Measurements from ENCODE around the gene GLDN.

The GLDN gene

GRCh38 chr15:51356147-51356546, 14.7 kb downstream of the GLDN start:
- no peak for DNase-seq (ENCODE audit: low read depth in 2 of 2)

- DNase-seq (ENCODE audit: low read depth in 2 of 2): no peak
Observed at GRCh38 chr15:51356983-51357382, 15.5 kb downstream of the GLDN start.

GRCh38 chr15:51359981-51360380, 18.5 kb downstream of the GLDN start:
- DNase-seq (ENCODE audit: low read depth in 2 of 2): no peak

- no peak for DNase-seq (ENCODE audit: low read depth in 2 of 2)
Observed at GRCh38 chr15:51363383-51363782, 21.9 kb downstream of the GLDN start.

- DNase-seq (ENCODE audit: low read depth in 2 of 2): no peak
Observed at GRCh38 chr15:51365417-51365816, 24.0 kb downstream of the GLDN start.

- DNase-seq (ENCODE audit: low read depth in 2 of 2): no peak
Observed at GRCh38 chr15:51366071-51366470, 24.6 kb downstream of the GLDN start.

GRCh38 chr15:51366920-51367319, 25.5 kb downstream of the GLDN start:
- no peak for DNase-seq (ENCODE audit: low read depth in 2 of 2)

GRCh38 chr15:51367322-51367976, 26.0 kb downstream of the GLDN start:
- DNase-seq (ENCODE audit: low read depth in 2 of 2): no peak

GRCh38 chr15:51368307-51368706, 26.9 kb downstream of the GLDN start:
- no peak for DNase-seq (ENCODE audit: low read depth in 2 of 2)

GRCh38 chr15:51368751-51369450, 27.4 kb downstream of the GLDN start:
- no peak for DNase-seq (ENCODE audit: low read depth in 2 of 2)

GRCh38 chr15:51369451-51369761, 28.0 kb downstream of the GLDN start:
- no peak for DNase-seq (ENCODE audit: low read depth in 2 of 2)

- DNase-seq (ENCODE audit: low read depth in 2 of 2): no peak
Observed at GRCh38 chr15:51371266-51371665, 29.8 kb downstream of the GLDN start.

- DNase-seq (ENCODE audit: low read depth in 2 of 2): no peak
Observed at GRCh38 chr15:51374131-51374530, 32.7 kb downstream of the GLDN start.

GRCh38 chr15:51375966-51376640, 34.6 kb downstream of the GLDN start:
- no peak for DNase-seq (ENCODE audit: low read depth in 2 of 2)

GRCh38 chr15:51377038-51377786, 35.8 kb downstream of the GLDN start:
- DNase-seq (ENCODE audit: low read depth in 2 of 2): no peak

GRCh38 chr15:51378406-51378805, 37.0 kb downstream of the GLDN start:
- no peak for DNase-seq (ENCODE audit: low read depth in 2 of 2)

GRCh38 chr15:51379390-51379789, 37.9 kb downstream of the GLDN start:
- no peak for DNase-seq (ENCODE audit: low read depth in 2 of 2)

- DNase-seq (ENCODE audit: low read depth in 2 of 2): no peak
Observed at GRCh38 chr15:51380999-51381806, 39.7 kb downstream of the GLDN start.

- DNase-seq (ENCODE audit: low read depth in 2 of 2): no peak
Observed at GRCh38 chr15:51382787-51383186, 41.3 kb downstream of the GLDN start.

- no peak for DNase-seq (ENCODE audit: low read depth in 2 of 2)
Observed at GRCh38 chr15:51386029-51386428, 44.6 kb downstream of the GLDN start.

GRCh38 chr15:51386486-51386885, 45.0 kb downstream of the GLDN start:
- no peak for DNase-seq (ENCODE audit: low read depth in 2 of 2)

Measured in stimulated activated CD8-positive, alpha-beta memory T cell treated with anti-CD3 and anti-CD28 coated beads, Interleukin-7, amount 100 ng/mL, for 1 hour (primary cell).